MCF 10A (cell line): ENCODE results near the gene MYH15. TPM values are rescaled to one million over a fixed set of nuclear protein-coding genes. Genes with fewer than 3 reads are reported as not detected.

ENCODE experiments used
- BruUV-seq: library from RNA; stranded (reverse); fragments of 400-500 nt; replicated peaks from 2 replicates; lab custom pipeline; 2021; lab: Mats Ljungman, UMichigan
- CTCF ChIA-PET: fragments of 300-600 bp; sonication (Branson Sonifier 250); formaldehyde crosslinking; extraction: SDS; loops from one replicate; lab custom pipeline; 2021; ENCODE audit warnings: antibody characterized with exemption, inconsistent platforms; lab: Yijun Ruan, JAX
- POLR2A ChIA-PET: fragments of 300-600, 350-650 bp; sonication (Branson Sonifier 250); formaldehyde crosslinking; extraction: SDS; loops from one replicate; lab custom pipeline; 2020; ENCODE audit warnings: antibody characterized with exemption, inconsistent platforms; lab: Yijun Ruan, JAX
- DNase-seq: peaks from one replicate; pipeline ENCODE4 v3.0.0-alpha.2; 2018; ENCODE audit not compliant: unreplicated experiment
- H3K27ac Mint-ChIP-seq: one replicate; pipeline ENCODE4 v1.8.0; 2022; ENCODE audit warnings: mild to moderate bottlenecking, low read depth, mixed read lengths; ENCODE audit not compliant: unreplicated experiment
- H3K27me3 Mint-ChIP-seq: one replicate; pipeline ENCODE4 v1.8.0; 2022; ENCODE audit warnings: mixed read lengths; ENCODE audit not compliant: insufficient read depth, unreplicated experiment
- H3K36me3 Mint-ChIP-seq: one replicate; pipeline ENCODE4 v1.8.0; 2022; ENCODE audit warnings: mild to moderate bottlenecking, moderate library complexity, mixed read lengths; ENCODE audit not compliant: insufficient read depth, unreplicated experiment
- H3K4me1 Mint-ChIP-seq: one replicate; pipeline ENCODE4 v1.8.0; 2022; ENCODE audit warnings: mixed read lengths; ENCODE audit not compliant: insufficient read depth, unreplicated experiment
- H3K4me3 Mint-ChIP-seq: one replicate; pipeline ENCODE4 v1.8.0; 2022; ENCODE audit warnings: mild to moderate bottlenecking, moderate library complexity, mixed read lengths; ENCODE audit not compliant: unreplicated experiment
- H3K9me3 Mint-ChIP-seq: one replicate; pipeline ENCODE4 v1.8.0; 2022; ENCODE audit warnings: mixed read lengths; ENCODE audit not compliant: unreplicated experiment
- intact Hi-C: fragments of 100-400 bp; cut with micrococcal nuclease; formaldehyde crosslinking; loops from 2 replicates; pipeline ENCODE4 v1.14.1; 2022
- total RNA-seq: library from RNA; stranded (reverse); gene quantifications from 2 replicates; pipeline ENCODE4 v1.2.3, GENCODE V29; 2022
- TF ChIP-seq, protein P1 (sequence below): fragments of 200-600 bp; IDR thresholded peaks from one replicate; pipeline ENCODE4 v1.8.0; 2022; ENCODE audit warnings: antibody characterized with exemption, mild to moderate bottlenecking; ENCODE audit not compliant: unreplicated experiment

Gene MYH15
- total RNA-seq, 1 experiment from 2014 or later = 0.19 TPM

DNA sequence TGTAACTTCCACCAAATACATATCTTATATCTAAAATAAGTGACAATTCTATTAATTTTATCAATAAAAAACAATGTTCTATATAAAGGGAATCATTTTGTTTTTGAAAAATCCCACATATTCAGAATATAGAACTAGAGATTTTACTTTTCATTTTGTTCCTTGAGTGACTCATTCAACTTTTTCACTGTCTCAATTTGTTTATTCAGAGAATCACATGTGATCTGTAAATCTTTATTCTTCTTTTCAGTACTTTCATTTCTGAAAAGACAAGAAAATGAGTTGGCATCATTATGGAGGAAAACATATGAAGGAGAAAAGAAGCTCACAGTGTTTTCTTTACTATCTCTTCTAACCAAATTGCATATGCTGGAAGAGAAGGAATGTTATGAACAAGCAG is 43.8 kb upstream of the MYH15 start:
- POLR2A ChIA-PET = interaction anchor here (1.3 to 1.5 kb wide), 2 partner anchors 10 to 17 kb away, joined by 4 read pairs; no protein-coding TSS in a partner anchor
- H3K9me3 Mint-ChIP-seq = no peaks in the 10 kb centered on the region
- H3K4me3 Mint-ChIP-seq = no peak overlapping the region
- H3K36me3 Mint-ChIP-seq = peaks cover 14% of the 10 kb centered on the region
- peaks cover 7% of the 10 kb centered on the region for H3K4me1 Mint-ChIP-seq
- BruUV-seq = no TSS peak
- H3K27me3 Mint-ChIP-seq = no peaks in the 10 kb centered on the region
- DNase-seq = no peak
- H3K27ac Mint-ChIP-seq = no peak overlapping the region
- CTCF ChIA-PET = interaction anchor here (0.7 to 14.1 kb wide), 4 partner anchors 23 to 76 kb away, joined by 3 to 321 read pairs (median 12); no protein-coding TSS in a partner anchor
- TF ChIP-seq, protein P1, sequence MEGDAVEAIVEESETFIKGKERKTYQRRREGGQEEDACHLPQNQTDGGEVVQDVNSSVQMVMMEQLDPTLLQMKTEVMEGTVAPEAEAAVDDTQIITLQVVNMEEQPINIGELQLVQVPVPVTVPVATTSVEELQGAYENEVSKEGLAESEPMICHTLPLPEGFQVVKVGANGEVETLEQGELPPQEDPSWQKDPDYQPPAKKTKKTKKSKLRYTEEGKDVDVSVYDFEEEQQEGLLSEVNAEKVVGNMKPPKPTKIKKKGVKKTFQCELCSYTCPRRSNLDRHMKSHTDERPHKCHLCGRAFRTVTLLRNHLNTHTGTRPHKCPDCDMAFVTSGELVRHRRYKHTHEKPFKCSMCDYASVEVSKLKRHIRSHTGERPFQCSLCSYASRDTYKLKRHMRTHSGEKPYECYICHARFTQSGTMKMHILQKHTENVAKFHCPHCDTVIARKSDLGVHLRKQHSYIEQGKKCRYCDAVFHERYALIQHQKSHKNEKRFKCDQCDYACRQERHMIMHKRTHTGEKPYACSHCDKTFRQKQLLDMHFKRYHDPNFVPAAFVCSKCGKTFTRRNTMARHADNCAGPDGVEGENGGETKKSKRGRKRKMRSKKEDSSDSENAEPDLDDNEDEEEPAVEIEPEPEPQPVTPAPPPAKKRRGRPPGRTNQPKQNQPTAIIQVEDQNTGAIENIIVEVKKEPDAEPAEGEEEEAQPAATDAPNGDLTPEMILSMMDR = no peak
- intact Hi-C loops = no loop called here

DNA sequence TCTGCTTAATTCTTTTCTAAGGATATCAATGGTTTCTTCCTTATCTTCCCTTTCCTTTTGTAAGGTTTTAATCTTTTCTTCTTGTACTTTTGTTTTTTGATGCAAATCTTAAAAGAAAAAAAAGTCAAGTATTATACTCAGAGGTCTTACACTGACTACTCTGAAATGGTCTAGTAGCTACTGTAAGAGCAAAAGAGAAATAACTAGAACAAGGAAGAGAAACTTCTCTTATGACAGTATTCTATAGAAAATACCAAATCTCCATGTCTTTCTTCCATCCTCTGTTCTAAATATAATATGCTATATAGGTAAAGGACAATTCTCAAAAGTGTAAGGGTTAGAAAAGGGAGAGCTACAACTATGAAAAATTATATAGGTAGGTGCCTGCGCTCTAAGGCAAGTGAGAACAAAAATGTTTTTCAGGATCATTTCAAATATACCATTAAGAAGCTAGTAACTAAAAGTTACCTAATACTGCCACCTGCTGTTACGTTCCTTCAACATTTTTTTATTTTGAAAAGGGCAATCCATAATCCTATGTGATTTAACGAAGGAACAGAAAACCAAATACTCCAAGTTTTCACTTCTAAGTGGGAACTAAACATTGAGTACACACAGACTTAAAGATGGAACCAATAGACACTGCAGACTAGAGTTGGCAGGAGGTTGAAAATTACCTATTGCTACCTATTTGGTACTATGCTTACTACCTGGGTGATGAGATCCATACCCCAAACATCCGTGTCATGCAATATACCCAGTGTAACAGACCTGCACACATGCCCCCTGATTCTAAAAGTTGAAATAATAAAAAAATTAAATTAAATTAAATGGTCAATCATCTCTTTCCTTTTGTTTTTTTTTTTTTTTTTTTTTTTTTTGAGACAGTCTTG is 42.1 kb upstream of the MYH15 start:
- Mint-ChIP-seq H3K27ac (peak overlapping the region; percentile 28), H3K27me3 (no peaks in the 10 kb centered on the region), H3K4me1 (peaks cover 7% of the 10 kb centered on the region), H3K36me3 (peaks cover 7% of the 10 kb centered on the region), H3K4me3 (no peak overlapping the region), H3K9me3 (no peaks in the 10 kb centered on the region)
- BruUV-seq = no TSS peak
- TF ChIP-seq, protein P1 = peak; percentile 40
- POLR2A ChIA-PET = interaction anchor here (0.6 to 2.0 kb wide), 7 partner anchors 15 to 1316 kb away, joined by 3 to 11 read pairs (median 3); partner anchors contain the start of genes CIP2A and DZIP3
- CTCF ChIA-PET = interaction anchor here (0.5 to 14.1 kb wide), 35 partner anchors 9 to 1929 kb away, joined by 3 to 321 read pairs (median 4); partner anchors contain the start of genes CIP2A and DZIP3
- DNase-seq = peak; percentile 61
- intact Hi-C loops = loop anchor here (1.0 to 2.0 kb wide), 3 partner anchors 63 to 1316 kb away; no protein-coding TSS in a partner anchor

DNA sequence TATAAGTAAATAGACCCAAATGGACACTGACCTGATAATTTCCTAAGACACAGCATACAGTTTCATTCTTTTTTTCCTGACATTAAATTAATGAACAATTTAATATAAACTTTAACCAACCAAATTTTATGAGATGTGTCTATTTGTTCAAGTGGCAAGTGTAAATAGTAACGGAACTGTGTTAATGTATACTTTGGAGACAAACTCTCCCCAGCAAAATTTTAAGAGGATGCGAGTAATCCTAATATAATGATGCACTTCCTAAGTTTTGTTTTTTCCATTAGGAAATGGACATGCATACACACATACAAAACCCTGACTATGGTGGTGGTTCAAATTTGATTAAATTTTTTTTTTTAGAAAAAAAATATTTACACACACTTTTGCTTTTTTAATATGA is 38.5 kb upstream of the MYH15 start:
- H3K4me1 Mint-ChIP-seq = peaks cover 7% of the 10 kb centered on the region
- H3K36me3 Mint-ChIP-seq = no peaks in the 10 kb centered on the region
- POLR2A ChIA-PET = interaction anchor here (0.6 kb wide), 1 partner anchor 18 kb away, joined by 3 read pairs; no protein-coding TSS in a partner anchor
- intact Hi-C loops = no loop called here
- no peaks in the 10 kb centered on the region for H3K27me3 Mint-ChIP-seq
- DNase-seq = no peak
- no peaks in the 10 kb centered on the region for H3K9me3 Mint-ChIP-seq
- no TSS peak for BruUV-seq
- TF ChIP-seq, protein P1 = no peak
- H3K4me3 Mint-ChIP-seq = no peak overlapping the region
- CTCF ChIA-PET = no interaction called here
- no peak overlapping the region for H3K27ac Mint-ChIP-seq

DNA sequence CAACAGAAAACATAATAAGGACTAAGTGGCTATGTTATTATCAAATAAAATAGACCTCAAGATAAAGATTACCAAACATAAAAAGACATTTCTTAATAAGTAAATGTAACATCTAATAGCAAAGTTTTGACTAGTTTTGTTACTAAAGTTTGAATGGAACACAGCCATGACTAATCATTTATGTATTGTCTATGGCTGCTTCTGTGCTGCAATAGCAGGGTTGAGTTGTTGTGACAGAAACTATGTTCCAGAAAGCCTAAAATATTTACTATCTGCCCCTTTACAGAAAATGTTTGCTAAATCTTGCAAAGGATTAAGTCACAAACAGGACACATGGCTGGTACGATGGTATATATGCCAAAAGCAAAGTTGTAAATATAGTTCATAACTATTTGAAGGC is 37.9 kb upstream of the MYH15 start:
- Mint-ChIP-seq H3K27ac (no peak overlapping the region), H3K27me3 (no peaks in the 10 kb centered on the region), H3K4me1 (peaks cover 7% of the 10 kb centered on the region), H3K36me3 (no peaks in the 10 kb centered on the region), H3K9me3 (no peaks in the 10 kb centered on the region), H3K4me3 (no peak overlapping the region)
- no TSS peak for BruUV-seq
- DNase-seq = no peak
- intact Hi-C loops = no loop called here
- TF ChIP-seq, protein P1 = no peak
- ChIA-PET POLR2A (no interaction called here), CTCF (no interaction called here)
